Skeletal muscle tissue (tissue), 4 donors: Measurements from ENCODE around the gene PHLPP1. TPM values are rescaled to one million over a fixed set of nuclear protein-coding genes. Genes with fewer than 3 reads are reported as not detected.
A peak's percentile ranks its signal among the peaks of the same experiment; 100 is the strongest.

ENCODE experiments used
- H3K27ac ChIP-seq: one replicate; pipeline ENCODE4 v1.7.0; 2013; ENCODE audit warnings: mild to moderate bottlenecking, low read depth, low read length, inconsistent platforms
- H3K27me3 ChIP-seq, 3 donors: one replicate each; pipeline ENCODE4 v1.7.0; 2013; ENCODE audit warnings: low read length in 3 of 3; ENCODE audit not compliant: control insufficient read depth in 3 of 3, insufficient read depth in 3 of 3
- H3K36me3 ChIP-seq, 3 donors: one replicate each; pipeline ENCODE4 v1.7.0; 2013; ENCODE audit warnings: low read length in 3 of 3; ENCODE audit not compliant: control insufficient read depth in 3 of 3, insufficient read depth in 3 of 3
- H3K4me1 ChIP-seq, 3 donors: one replicate each; pipeline ENCODE4 v1.7.0; 2013; ENCODE audit warnings: low read length in 3 of 3, mild to moderate bottlenecking in 3 of 3; ENCODE audit not compliant: control insufficient read depth in 3 of 3, insufficient read depth in 3 of 3
- H3K4me3 ChIP-seq, 3 donors: one replicate each; pipeline ENCODE4 v1.7.0; 2013; ENCODE audit warnings: low read length in 3 of 3
- H3K9ac ChIP-seq, 3 donors: one replicate each; pipeline ENCODE4 v1.7.0; 2013; ENCODE audit warnings: low read length in 3 of 3, mild to moderate bottlenecking in 3 of 3, moderate library complexity in 2 of 3, low read depth in 1 of 3
- H3K9me3 ChIP-seq, 3 donors: one replicate each; pipeline ENCODE4 v1.7.0; 2013; ENCODE audit warnings: low read length in 3 of 3; ENCODE audit not compliant: control insufficient read depth in 3 of 3
- total RNA-seq: library from RNA; depleted of rRNA; stranded (reverse); fragments of >200 nt; gene quantifications from one replicate; pipeline ENCODE4 v1.2.3, GENCODE V29; 2014
- donor health status: Osteomylitis.

PHLPP1 gene
- total RNA-seq, 1 donor from 2014 or later = 11.5 TPM

DNA sequence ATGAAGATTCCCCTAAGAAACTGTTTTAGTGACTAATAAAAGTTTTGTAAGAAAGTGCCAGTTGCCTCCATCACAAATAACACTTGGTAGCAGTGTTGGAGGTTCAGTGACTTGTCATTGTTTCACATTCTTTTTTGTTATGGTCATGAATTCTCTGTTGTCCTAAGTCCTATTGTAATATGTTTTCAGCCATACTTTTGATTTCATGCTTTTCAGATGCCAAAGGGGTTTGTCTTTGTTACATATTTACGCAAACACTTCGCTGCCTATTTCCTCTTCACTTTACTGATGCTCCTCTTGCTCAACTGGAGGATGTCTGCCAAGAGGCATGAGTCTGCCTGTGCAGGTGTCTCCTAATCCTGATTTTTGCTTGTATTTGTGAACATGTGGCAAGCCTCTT is 66.6 kb downstream of the PHLPP1 start:
- Histone ChIP-seq H3K27me3 (no peaks in the 10 kb centered on the region), H3K4me1 (peaks cover 0 to 8% (median 0%) of the 10 kb centered on the region in 3 donors), H3K27ac (no peak overlapping the region), H3K9ac (no peak overlapping the region), H3K4me3 (no peak overlapping the region), H3K36me3 (no peaks in the 10 kb centered on the region), H3K9me3 (no peaks in the 10 kb centered on the region)

GRCh38 chr18:62784338-62784965 is 69.1 kb downstream of the PHLPP1 start:
- Histone ChIP-seq H3K36me3 (no peaks in the 10 kb centered on the region), H3K9me3 (no peaks in the 10 kb centered on the region), H3K27ac (no peak overlapping the region), H3K4me3 (no peak overlapping the region), H3K4me1 (peaks cover 0 to 12% (median 2%) of the 10 kb centered on the region in 3 donors), H3K9ac (no peak overlapping the region), H3K27me3 (no peaks in the 10 kb centered on the region)

DNA sequence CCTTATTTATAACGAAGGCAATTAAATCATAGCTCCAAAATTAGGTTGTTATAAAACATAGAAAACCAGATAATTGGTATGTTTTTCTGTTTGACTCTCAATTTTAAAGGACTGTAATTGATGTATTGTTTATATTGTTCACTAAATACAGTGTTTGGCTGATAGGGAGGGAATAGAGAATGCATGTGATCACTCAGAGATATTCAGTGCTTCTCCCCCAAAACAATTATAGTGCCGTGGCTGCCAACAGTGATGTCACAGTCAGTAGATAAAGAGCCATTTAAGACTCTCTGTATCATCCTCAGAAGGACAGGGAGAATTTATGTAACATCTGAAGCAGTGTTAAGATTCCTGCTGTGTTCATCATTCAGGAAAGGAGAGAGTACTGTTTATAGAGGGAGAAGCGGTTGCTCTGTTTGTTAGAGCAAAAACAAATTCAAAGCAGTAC is 69.6 kb downstream of the PHLPP1 start:
- H3K9ac ChIP-seq = no peak overlapping the region
- peaks cover 0 to 12% (median 2%) of the 10 kb centered on the region in 3 donors for H3K4me1 ChIP-seq
- no peaks in the 10 kb centered on the region for H3K27me3 ChIP-seq
- no peaks in the 10 kb centered on the region for H3K9me3 ChIP-seq
- H3K4me3 ChIP-seq = no peak overlapping the region
- no peak overlapping the region for H3K27ac ChIP-seq
- no peaks in the 10 kb centered on the region for H3K36me3 ChIP-seq

- Histone ChIP-seq H3K4me1 (peaks cover 0 to 19% (median 2%) of the 10 kb centered on the region in 3 donors), H3K4me3 (no peak overlapping the region), H3K9me3 (no peaks in the 10 kb centered on the region), H3K27me3 (no peaks in the 10 kb centered on the region), H3K27ac (no peak overlapping the region), H3K9ac (no peak overlapping the region), H3K36me3 (no peaks in the 10 kb centered on the region)
Observed at GRCh38 chr18:62786689-62787088, 71.3 kb downstream of the PHLPP1 start.

DNA sequence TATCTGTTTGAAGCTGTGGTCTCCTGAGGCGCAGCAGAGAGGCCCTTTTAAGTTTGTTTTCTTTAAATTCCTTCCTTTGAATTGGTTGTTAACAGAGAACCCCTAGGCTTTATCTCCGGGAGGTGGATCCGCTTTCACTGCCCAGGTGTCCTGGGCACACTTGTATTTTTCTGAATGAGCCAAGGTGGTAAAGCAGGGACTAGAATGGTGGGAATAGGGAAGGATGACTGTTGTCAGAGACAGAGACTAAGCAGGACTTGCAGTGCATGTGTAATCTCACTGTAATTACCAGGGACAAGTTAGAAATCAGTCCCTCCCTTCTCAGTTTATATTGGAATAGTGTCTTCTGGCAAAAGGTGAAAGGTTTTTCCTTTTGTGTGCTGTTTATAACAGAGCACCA is 72.8 kb downstream of the PHLPP1 start:
- H3K27ac ChIP-seq = no peak overlapping the region
- H3K4me1 ChIP-seq = peaks cover 0 to 17% (median 2%) of the 10 kb centered on the region in 3 donors
- H3K4me3 ChIP-seq = no peak overlapping the region
- H3K27me3 ChIP-seq = no peaks in the 10 kb centered on the region
- no peaks in the 10 kb centered on the region for H3K36me3 ChIP-seq
- H3K9ac ChIP-seq = no peak overlapping the region
- no peaks in the 10 kb centered on the region for H3K9me3 ChIP-seq

GRCh38 chr18:62788876-62789275 is 73.5 kb downstream of the PHLPP1 start:
- H3K4me3 ChIP-seq = no peak overlapping the region
- H3K9ac ChIP-seq = no peak overlapping the region
- H3K9me3 ChIP-seq = no peaks in the 10 kb centered on the region
- H3K4me1 ChIP-seq = peaks cover 0 to 17% (median 2%) of the 10 kb centered on the region in 3 donors
- no peaks in the 10 kb centered on the region for H3K27me3 ChIP-seq
- no peak overlapping the region for H3K27ac ChIP-seq
- no peaks in the 10 kb centered on the region for H3K36me3 ChIP-seq

GRCh38 chr18:62790871-62791772 is 75.8 kb downstream of the PHLPP1 start:
- no peak overlapping the region for H3K4me3 ChIP-seq
- no peak overlapping the region for H3K27ac ChIP-seq

DNA sequence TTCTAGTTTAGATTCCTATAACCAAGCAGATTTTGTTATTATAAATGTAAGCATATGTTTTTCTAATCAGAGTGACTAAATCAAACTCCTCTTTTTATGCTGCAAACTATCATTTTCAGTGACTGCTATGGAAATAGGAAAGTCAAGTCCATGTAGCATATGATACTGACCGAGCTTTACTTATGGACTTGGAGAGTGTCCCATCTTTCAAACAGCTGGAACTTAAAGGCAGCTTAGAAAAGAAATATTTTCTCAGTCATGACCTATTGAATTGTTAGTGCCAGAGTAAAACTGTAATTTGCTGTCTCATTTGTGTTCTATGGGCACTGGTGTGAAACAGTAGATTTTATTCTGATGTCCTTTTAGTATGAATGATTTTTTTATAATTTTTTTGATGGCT is 76.7 kb downstream of the PHLPP1 start:
- Histone ChIP-seq H3K4me1 (peaks cover 0 to 13% (median 2%) of the 10 kb centered on the region in 3 donors), H3K27me3 (no peaks in the 10 kb centered on the region), H3K36me3 (no peaks in the 10 kb centered on the region), H3K27ac (no peak overlapping the region), H3K9ac (no peak overlapping the region), H3K4me3 (no peak overlapping the region), H3K9me3 (no peaks in the 10 kb centered on the region)

More at GRCh38 chr18:62790871-62791772, 75.8 kb downstream of the PHLPP1 start:
- Histone ChIP-seq H3K27me3 (no peaks in the 10 kb centered on the region), H3K9me3 (no peaks in the 10 kb centered on the region), H3K9ac (peak overlapping the region in 1 of 3 donors; percentile 46), H3K4me1 (peaks cover 0 to 13% (median 2%) of the 10 kb centered on the region in 3 donors), H3K36me3 (no peaks in the 10 kb centered on the region)

DNA sequence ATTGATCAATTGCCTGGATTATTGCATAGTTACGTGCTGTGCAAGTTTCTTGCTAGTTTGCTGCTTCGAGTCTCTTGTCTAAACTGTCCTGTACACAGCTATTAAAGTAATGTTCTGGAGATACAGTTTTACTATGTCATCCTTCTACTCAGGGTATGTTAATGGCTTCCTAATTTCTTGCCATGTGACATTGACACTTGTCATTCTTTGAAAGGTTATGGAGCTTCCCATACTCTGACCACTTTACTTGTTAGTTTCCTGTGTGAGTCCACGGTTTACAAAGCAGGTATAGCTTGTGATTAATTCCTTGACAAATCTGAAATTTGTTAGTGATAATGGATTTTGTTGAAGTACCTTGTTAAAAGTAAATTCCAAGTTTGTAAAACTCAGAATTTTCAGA is 80.5 kb downstream of the PHLPP1 start:
- Histone ChIP-seq H3K27me3 (no peaks in the 10 kb centered on the region), H3K4me3 (no peak overlapping the region), H3K9me3 (no peaks in the 10 kb centered on the region), H3K36me3 (no peaks in the 10 kb centered on the region), H3K9ac (no peak overlapping the region), H3K27ac (no peak overlapping the region), H3K4me1 (peaks cover 3 to 5% (median 4%) of the 10 kb centered on the region in 3 donors)

- H3K4me3 ChIP-seq = no peak overlapping the region
- no peak overlapping the region for H3K27ac ChIP-seq
- no peaks in the 10 kb centered on the region for H3K9me3 ChIP-seq
- H3K36me3 ChIP-seq = no peaks in the 10 kb centered on the region
- peaks cover 2 to 4% (median 3%) of the 10 kb centered on the region in 3 donors for H3K4me1 ChIP-seq
- no peak overlapping the region for H3K9ac ChIP-seq
- no peaks in the 10 kb centered on the region for H3K27me3 ChIP-seq
Observed at GRCh38 chr18:62796216-62796621, 80.9 kb downstream of the PHLPP1 start.
